KOPT-K1 (cell line): ENCODE data around the gene ARIH2.

Experiments
- H3K27ac ChIP-seq: fragments of 200-600 bp; sonication (generic); 2 replicates; pipeline ENCODE4 v1.5.1; 2016; ENCODE audit warnings: antibody characterized with exemption, mild to moderate bottlenecking, low read depth, low read length; ENCODE audit not compliant: poor library complexity, severe bottlenecking
- H3K36me3 ChIP-seq: fragments of 200-600 bp; sonication (generic); 2 replicates; pipeline ENCODE4 v1.5.1; 2017; ENCODE audit warnings: antibody characterized with exemption, mild to moderate bottlenecking, low read length, moderate library complexity; ENCODE audit not compliant: insufficient read depth
- H3K9me3 ChIP-seq: fragments of 200-600 bp; sonication (generic); 2 replicates; pipeline ENCODE4 v1.5.1; 2017; ENCODE audit warnings: antibody characterized with exemption, low read length, mild to moderate bottlenecking; ENCODE audit not compliant: insufficient read depth, poor library complexity, severe bottlenecking

The ARIH2 gene

GRCh38 chr3:48982016-48982415, 63.4 kb downstream of the ARIH2 start:
- H3K9me3 ChIP-seq, result no peaks in the 10 kb centered on the region
- H3K36me3 ChIP-seq, result peaks cover 99% of the 10 kb centered on the region
- no peak overlapping the region for H3K27ac ChIP-seq

GRCh38 chr3:48982686-48983085, 64.0 kb downstream of the ARIH2 start:
- Histone ChIP-seq H3K36me3 (peaks cover 92% of the 10 kb centered on the region), H3K9me3 (no peaks in the 10 kb centered on the region), H3K27ac (no peak overlapping the region)

- Histone ChIP-seq H3K36me3 (peaks cover 88% of the 10 kb centered on the region), H3K9me3 (no peaks in the 10 kb centered on the region), H3K27ac (no peak overlapping the region)
Measured at GRCh38 chr3:48983096-48983495, 64.5 kb downstream of the ARIH2 start.

GRCh38 chr3:48984663-48985062, 66.0 kb downstream of the ARIH2 start:
- no peak overlapping the region for H3K27ac ChIP-seq
- peaks cover 72% of the 10 kb centered on the region for H3K36me3 ChIP-seq
- no peaks in the 10 kb centered on the region for H3K9me3 ChIP-seq

- Histone ChIP-seq H3K36me3 (peaks cover 60% of the 10 kb centered on the region), H3K9me3 (no peaks in the 10 kb centered on the region), H3K27ac (no peak overlapping the region)
Measured at GRCh38 chr3:48985831-48986376, 67.3 kb downstream of the ARIH2 start.

GRCh38 chr3:48989126-48989795, 70.6 kb downstream of the ARIH2 start:
- peak overlapping the region; percentile 35 for H3K27ac ChIP-seq
- peaks cover 26% of the 10 kb centered on the region for H3K36me3 ChIP-seq
- no peaks in the 10 kb centered on the region for H3K9me3 ChIP-seq

- peaks cover 19% of the 10 kb centered on the region for H3K36me3 ChIP-seq
- H3K27ac ChIP-seq, result peak within 1 kb of the TSS; percentile 35
- no peaks in the 10 kb centered on the region for H3K9me3 ChIP-seq
Measured at GRCh38 chr3:48989796-48990635, 71.4 kb downstream of the ARIH2 start, which contains the start of gene P4HTM. Gene P4HTM (plus strand): TSS chr3:48990241. CDS start chr3:48990257, 16 bp downstream.

- H3K9me3 ChIP-seq, result no peaks in the 10 kb centered on the region
- no peak overlapping the region for H3K27ac ChIP-seq
- H3K36me3 ChIP-seq, result peaks cover 11% of the 10 kb centered on the region
Measured at GRCh38 chr3:48990636-48991469, 72.2 kb downstream of the ARIH2 start.

- Histone ChIP-seq H3K36me3 (no peaks in the 10 kb centered on the region), H3K27ac (no peak overlapping the region), H3K9me3 (no peaks in the 10 kb centered on the region)
Measured at GRCh38 chr3:48991851-48992545, 73.4 kb downstream of the ARIH2 start.

- Histone ChIP-seq H3K9me3 (no peaks in the 10 kb centered on the region), H3K27ac (no peak overlapping the region), H3K36me3 (no peaks in the 10 kb centered on the region)
Measured at GRCh38 chr3:48993834-48994233, 75.2 kb downstream of the ARIH2 start.

GRCh38 chr3:48996640-48997039, 78.0 kb downstream of the ARIH2 start:
- no peaks in the 10 kb centered on the region for H3K9me3 ChIP-seq
- no peak overlapping the region for H3K27ac ChIP-seq
- no peaks in the 10 kb centered on the region for H3K36me3 ChIP-seq

GRCh38 chr3:48997102-48997635, 78.5 kb downstream of the ARIH2 start:
- Histone ChIP-seq H3K36me3 (no peaks in the 10 kb centered on the region), H3K27ac (no peak overlapping the region), H3K9me3 (no peaks in the 10 kb centered on the region)

GRCh38 chr3:48997714-48998637, 79.3 kb downstream of the ARIH2 start:
- Histone ChIP-seq H3K9me3 (no peaks in the 10 kb centered on the region), H3K27ac (no peak overlapping the region), H3K36me3 (no peaks in the 10 kb centered on the region)
